HG03196 (cell line): ENCODE measurements around the gene LCN1.

Experiments
- ATAC-seq: cut with Tn5 transposase; IDR thresholded peaks from one replicate; pipeline ENCODE4 v1.9.1; 2021; ENCODE audit not compliant: unreplicated experiment

LCN1 gene

GRCh38 chr9:135520916-135521607 lies at the start of gene LCN1:
TSS of gene LCN1 (plus strand) at chr9:135521440. CDS start at chr9:135521498, 58 bp downstream.
- no peak for ATAC-seq

GRCh38 chr9:135471791-135472640 lies 49.2 kb upstream of the LCN1 start:
- ATAC-seq, result no peak

DNA sequence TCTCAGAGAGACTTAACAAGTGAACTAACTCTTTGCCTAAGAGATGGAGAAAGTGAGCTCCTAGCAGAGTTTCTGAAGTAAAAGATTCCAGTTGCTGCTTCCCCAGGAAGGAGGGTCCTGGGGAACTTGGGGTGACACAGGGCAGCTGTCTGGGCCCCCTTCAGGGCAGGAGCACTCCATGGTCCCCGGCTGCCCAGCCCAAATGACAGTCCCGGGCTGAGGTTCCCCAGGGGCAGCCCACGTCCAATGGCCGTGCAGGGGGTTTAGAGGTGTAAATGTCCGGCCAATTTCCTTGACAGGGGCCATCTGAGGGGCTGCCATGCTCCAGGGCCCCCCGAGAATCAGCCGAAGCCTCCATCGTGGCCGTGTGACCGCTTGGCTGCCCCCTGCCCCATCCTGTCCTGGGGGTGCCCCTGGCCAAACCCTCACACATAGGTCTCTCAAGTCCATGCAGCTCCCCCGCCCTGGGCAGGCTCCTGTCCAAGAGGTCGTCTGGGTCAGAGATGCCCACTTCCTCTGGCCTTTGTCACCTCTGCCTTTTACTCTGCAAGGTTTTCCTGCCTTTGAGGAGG lies 47.2 kb upstream of the LCN1 start:
- no peak for ATAC-seq

GRCh38 chr9:135474915-135475314 lies 46.3 kb upstream of the LCN1 start:
- no peak for ATAC-seq

- no peak for ATAC-seq
Observed at GRCh38 chr9:135476561-135477355, 44.5 kb upstream of the LCN1 start.

DNA sequence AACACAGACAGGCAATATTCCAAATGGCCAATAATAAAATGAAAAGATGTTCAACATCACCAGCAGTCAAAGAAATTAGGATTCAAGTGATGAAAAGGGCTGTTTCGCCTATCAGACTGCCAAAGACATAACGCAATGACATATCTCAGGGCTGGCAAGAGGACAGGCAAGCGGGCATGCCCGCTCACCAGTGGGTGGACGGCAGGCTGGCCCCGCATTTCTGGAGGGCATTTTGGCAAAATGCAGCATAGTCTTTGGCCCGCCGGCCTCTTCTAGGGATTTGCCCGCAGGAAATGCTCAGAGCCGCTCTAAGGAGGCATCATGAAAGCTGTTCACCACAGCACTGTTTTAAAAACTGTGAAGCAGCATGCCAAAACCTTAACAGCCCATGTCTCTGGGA lies 43.0 kb upstream of the LCN1 start:
- ATAC-seq, result no peak

DNA sequence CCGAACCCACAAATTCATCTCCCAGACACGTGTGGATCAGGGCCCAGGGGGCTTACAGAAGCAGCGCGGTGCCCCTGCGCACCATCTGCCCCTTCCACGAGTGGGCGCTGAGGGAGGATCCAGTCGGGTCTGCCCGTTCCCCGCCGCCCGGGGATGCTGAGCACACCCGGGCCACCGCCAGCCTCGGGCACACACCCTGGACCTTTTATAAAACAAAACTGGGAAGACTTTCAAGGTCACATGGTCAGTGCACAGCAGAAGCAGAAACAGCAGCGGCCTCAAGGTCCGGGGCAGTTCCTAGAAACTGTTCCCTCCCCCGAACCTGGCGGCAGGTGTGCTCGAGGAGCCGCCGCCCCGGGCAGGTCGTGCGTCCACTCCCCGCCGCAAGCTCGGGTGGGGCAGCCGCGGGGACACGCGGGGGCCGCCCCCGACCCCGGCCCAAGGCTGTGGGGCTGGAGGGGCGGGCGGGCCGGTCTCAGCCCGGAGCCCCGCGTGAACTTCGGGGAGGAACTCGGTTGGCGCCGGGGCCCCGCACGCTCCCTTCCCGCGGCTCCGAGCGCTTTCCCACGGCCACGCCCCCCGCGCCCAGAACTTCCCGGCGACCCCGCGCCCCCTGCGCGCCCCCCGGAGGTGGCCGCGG lies 42.3 kb upstream of the LCN1 start:
- no peak for ATAC-seq

DNA sequence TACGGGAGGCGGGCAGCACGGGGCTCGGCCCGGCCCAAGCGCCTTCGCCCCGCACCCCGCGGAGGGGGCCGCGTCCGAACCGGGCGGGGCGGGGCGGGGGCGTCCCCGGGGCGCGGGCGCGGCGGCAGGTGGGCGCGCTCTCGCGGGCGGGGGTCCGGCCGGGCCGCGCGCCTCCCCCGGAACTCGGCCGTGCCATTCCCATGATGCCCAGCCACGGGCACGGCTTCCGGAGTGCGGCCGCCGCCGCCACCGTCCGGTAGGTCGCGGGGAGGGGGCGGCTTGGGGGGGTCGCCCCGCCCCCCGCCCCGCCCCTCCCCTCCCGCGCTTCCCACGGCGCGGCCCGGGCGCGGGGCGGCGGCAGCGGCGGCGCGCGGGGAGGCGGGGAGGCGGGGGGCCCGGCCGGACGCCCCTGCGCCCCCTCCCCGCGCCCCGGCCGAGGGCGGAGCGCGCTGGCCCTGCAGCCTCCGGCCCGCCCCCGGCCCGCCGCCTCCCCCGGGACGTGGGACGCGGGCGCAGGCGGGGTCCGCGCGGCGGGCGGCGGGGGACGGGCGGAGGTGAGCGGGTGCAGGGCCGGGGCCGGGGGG lies 41.7 kb upstream of the LCN1 start, which contains the start of gene PPP1R26:
PPP1R26 (plus strand) TSS at position 314 of the 584 bp plus-strand sequence. CDS start 4,729 bp downstream, outside the sequence.
- no peak for ATAC-seq

DNA sequence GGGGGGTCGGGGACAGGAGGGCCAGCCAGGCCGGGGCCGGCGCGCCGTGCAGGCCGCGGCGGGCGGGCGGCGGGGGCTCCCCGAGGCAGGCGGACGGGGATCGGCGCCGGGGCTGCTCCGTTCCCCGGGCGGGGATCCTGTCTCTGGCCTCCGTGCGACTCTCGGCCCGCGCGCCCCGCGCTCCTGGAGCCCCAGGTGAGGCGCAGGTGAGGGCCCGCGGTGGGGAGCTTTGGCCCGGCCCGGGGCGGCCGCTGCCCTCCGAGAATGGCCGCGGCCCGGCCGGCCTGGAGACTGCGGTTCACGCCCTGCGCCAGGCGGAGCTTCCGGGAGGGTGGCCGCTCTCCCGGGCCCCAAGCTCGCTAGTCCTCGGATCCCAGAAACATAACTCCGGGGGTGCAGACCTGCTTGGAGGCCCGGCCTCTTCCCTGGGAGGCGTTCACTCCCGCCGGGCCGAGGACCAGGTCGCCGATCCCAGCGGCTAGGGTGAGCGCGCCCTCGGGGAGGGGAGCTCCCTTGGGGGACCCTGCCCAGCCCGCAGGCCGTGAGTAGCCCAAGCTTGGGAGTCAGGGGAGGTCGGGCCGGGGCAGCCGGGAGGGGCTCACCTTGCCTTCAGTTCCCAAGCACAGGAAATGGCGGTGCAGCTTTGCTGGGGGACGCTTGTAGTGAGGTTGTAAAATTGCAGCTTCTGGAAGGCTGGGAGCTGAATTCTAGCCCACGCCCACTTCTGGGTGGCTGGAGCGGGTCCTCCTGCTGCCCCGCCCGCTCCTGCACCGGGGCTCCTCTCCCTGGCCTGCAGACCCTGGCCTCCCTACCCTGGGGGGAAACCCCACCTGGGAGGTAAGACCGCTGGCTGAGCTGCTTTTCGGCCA lies 40.9 kb upstream of the LCN1 start:
- ATAC-seq, result no peak

- no peak for ATAC-seq
Observed at GRCh38 chr9:135480940-135481310, 40.3 kb upstream of the LCN1 start.

- ATAC-seq, result no peak
Observed at GRCh38 chr9:135482015-135482754, 39.1 kb upstream of the LCN1 start.

- no peak for ATAC-seq
Observed at GRCh38 chr9:135484460-135485277, 36.6 kb upstream of the LCN1 start.

DNA sequence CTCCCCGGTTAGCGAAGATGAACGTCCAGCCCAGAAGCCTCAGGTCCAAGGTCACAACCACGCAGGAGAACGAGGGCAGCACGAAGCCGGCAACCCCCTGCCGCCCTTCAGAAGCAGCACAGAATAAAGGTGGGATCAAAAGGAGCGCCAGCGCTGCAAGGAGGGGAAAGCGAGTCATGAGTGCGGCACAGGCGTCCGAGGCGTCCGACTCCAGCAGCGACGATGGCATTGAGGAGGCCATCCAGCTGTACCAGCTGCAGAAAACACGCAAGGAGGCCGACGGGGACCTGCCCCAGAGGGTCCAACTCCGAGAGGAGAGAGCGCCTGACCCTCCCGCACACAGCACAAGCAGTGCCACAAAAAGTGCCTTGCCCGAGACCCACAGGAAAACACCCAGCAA lies 35.9 kb upstream of the LCN1 start:
- ATAC-seq, result no peak

DNA sequence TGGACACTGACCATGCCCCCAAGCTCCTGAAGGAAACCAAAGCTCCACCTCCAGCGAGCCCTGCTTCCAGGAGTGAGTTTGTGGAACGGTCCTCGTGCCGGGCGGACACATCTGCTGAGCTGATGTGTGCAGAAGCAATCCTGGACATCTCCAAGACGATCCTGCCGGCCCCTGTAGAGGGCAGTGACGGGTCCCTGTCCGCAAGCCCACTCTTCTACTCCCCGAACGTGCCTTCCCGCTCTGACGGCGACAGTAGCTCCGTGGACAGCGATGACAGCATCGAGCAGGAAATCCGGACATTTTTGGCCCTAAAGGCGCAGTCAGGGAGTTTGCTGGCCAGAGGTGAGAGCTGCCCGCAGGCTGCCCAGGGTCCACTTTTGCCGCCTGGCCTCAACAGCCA lies 35.4 kb upstream of the LCN1 start:
- no peak for ATAC-seq

- ATAC-seq, result no peak
Observed at GRCh38 chr9:135486267-135487065, 34.8 kb upstream of the LCN1 start.

DNA sequence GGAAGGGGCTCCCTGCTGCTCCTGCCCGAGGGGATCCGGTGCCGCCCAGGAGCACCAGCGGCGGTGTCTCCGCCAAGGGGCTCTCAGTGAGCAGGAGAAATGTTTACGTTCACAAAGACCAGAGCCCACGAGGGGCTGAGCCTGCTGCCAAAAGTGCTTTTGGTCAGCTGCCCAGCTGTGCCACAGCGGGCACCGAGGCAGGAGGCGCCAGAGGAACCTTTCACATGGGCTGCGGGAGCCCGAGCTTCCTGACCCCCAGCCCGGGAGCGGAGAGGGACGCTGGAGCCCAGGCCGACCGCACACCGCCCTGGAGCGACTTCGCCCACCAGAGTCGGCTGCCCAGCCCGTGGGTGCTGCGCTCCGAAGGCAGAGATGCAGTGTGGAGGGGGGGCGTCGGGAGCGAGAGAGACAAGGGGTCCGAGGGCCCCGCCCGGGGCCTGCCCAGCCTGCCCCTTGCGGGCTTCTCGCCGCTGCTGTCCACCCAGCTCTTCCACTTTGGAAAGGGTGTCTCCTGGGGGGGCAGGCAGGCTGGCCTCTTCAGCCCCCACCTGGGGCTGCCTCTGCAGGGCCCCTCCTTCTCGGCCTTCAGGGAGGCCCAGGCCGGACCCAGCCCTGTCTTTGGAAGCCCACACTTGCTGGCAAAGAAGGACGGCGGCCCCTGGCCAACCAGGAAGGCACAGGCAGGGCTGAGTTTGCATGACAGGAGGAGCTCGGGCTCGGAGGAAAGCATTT lies 33.8 kb upstream of the LCN1 start:
- ATAC-seq, result no peak
